Right lobe of liver (tissue), 6 donors: Measurements from ENCODE around the gene MAMLD1. TPM values are rescaled to one million over a fixed set of nuclear protein-coding genes. Genes with fewer than 3 reads are reported as not detected.

Source experiments
- ATAC-seq, 4 donors: fragments of 200-7000 bp; cut with Tn5 transposase; one replicate each; pipeline ENCODE4 v1.9.1; 2020; ENCODE audit warnings: mild to moderate bottlenecking in 4 of 4, moderate library complexity in 4 of 4
- DNase-seq, 3 donors: peaks; one replicate each; pipeline ENCODE4 v3.0.0-alpha.2; 2020
- H3K27ac ChIP-seq, 3 donors: fragments of 200-600 bp; one replicate each; pipeline ENCODE4 v1.8.0; 2022
- H3K27me3 ChIP-seq, 2 donors: fragments of 200-600 bp; one replicate each; pipeline ENCODE4 v1.8.0; 2022
- H3K36me3 ChIP-seq, 4 donors: fragments of 200-600 bp; sonication (generic) in 1 of 4; one replicate each; pipeline versions ENCODE4 v1.5.1 to v1.8.0; 2017 to 2022; ENCODE audit warnings: control low read depth in 1 of 4
- H3K4me1 ChIP-seq, 4 donors: fragments of 200-600 bp; sonication (generic) in 1 of 4; one replicate each; pipeline versions ENCODE4 v1.5.1 to v1.8.0; 2017 to 2022; ENCODE audit warnings: control low read depth in 1 of 4
- H3K4me3 ChIP-seq, 3 donors: fragments of 200-600 bp; one replicate each; pipeline ENCODE4 v1.8.0; 2022
- H3K9me3 ChIP-seq, 4 donors: fragments of 200-600 bp; sonication (generic) in 1 of 4; one replicate each; pipeline versions ENCODE4 v1.5.1 to v1.8.0; 2017 to 2022; ENCODE audit warnings: control low read depth in 1 of 4
- POLR2A ChIP-seq: fragments of 450-650 bp; IDR thresholded peaks from one replicate; pipeline ENCODE4 v1.6.1; 2017; ENCODE audit warnings: antibody characterized with exemption, mild to moderate bottlenecking
- WGBS: methylation state at CpG from one replicate; pipeline ENCODE4 v1.1.6; 2018; ENCODE audit warnings: low coverage, low lambda C conversion rate; ENCODE audit not compliant: insufficient coverage; ENCODE audit errors: missing lambda C conversion rate; 5-methylcytosine and 5-hydroxymethylcytosine counted together
- intact Hi-C, 2 donors: fragments of 100-400 bp; cut with DNase I; formaldehyde crosslinking; loops; one replicate each; pipeline versions ENCODE4 v1.11.2 to v1.14.1; 2022
- long read RNA-seq: library from polyadenylated mRNA; unstranded; transcript quantifications from one replicate; pipeline ENCODE4 v2.0.0, GENCODE V29; 2019
- total RNA-seq, 6 experiments: library from RNA; depleted of rRNA in 2 of 6; stranded (reverse); fragments of >200 nt in 2 of 6; fragmentation: NEBNext Ultra II Directional in 3 of 6; extraction: Animal tissue kit (Norgen Biotek cat#: 25700) in 3 of 6; gene quantifications; one replicate each; pipeline versions ENCODE4 v1.1.0 to v1.2.4, GENCODE V29; 2016 to 2023
- TF ChIP-seq, protein P1 (sequence below), 4 donors: fragments of 200-600 bp in 3 of 4; fragments of 450-650 bp in 1 of 4; IDR thresholded peaks; one replicate each; pipeline versions ENCODE4 v1.5.1 to v1.8.0; 2016 to 2022; ENCODE audit warnings: antibody characterized with exemption in 4 of 4, mild to moderate bottlenecking in 2 of 4
- donor health status: DM: no; HTN: yes; CAD: no.
- donor health status: DM: no; HTN: no; CAD: no.
- donor health status: DM: no; HTN: no; CAD: no.
- donor health status: DM: no; HTN: yes; CAD: no.
- donor health status: DM: no; HTN: yes; CAD: no.

Gene MAMLD1, protein sequence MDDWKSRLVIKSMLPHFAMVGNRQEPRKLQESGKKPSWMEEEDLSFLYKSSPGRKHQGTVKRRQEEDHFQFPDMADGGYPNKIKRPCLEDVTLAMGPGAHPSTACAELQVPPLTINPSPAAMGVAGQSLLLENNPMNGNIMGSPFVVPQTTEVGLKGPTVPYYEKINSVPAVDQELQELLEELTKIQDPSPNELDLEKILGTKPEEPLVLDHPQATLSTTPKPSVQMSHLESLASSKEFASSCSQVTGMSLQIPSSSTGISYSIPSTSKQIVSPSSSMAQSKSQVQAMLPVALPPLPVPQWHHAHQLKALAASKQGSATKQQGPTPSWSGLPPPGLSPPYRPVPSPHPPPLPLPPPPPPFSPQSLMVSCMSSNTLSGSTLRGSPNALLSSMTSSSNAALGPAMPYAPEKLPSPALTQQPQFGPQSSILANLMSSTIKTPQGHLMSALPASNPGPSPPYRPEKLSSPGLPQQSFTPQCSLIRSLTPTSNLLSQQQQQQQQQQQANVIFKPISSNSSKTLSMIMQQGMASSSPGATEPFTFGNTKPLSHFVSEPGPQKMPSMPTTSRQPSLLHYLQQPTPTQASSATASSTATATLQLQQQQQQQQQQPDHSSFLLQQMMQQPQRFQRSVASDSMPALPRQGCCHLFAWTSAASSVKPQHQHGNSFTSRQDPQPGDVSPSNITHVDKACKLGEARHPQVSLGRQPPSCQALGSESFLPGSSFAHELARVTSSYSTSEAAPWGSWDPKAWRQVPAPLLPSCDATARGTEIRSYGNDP
- 1 to 10 TPM in 5 of 6 experiments, under 1 TPM in 1; 0.99 to 4.7 (median 1.8) TPM for total RNA-seq
- long read RNA-seq, partial matches to known transcripts, result 0 of 1 reads
- long read RNA-seq, other reads (novel, unspliced or antisense), result 0 of 1 reads

DNA sequence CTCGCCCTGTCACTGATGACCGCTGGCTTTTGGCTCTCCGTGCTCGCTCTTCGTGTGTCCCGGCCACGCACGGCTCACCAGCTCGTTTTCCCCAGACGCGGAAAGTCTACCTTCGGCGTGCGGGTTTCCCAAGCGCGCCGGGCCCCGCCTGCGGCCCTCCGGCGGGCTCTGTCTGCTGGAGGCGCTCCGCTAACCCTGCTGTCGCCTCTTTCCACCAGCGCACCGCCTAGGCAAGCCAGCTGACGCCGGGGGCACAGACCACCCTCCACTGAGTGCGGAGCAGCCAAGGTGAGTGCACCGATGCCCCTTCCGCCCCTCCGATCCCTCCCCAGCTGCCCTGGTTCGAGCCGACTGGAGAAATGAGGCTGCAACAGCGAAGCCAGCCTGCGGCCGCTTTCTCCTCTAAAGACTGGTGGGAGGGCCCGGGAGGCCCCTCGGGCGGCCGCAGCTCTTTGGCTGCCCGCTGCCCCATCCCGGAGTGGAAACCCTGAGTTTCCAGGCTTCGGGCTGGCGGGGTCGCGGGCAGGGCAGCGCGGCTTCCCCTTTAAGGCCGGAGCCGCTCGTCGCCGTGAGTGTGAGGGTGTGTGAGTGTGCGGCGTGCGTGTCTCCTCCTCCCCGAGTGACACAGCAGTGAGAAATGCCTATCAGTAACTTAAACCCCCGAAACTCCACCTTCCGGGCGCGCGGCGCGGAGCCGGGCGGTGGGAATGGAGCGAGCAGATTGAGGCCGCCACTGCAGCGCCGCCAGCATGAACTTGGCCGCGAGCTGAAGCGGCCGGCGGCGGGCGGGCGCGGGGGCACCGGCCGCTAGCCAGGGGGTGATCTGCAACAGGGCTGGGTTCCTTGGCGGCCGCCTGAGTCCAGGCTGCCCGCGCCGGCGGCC, at the start of gene MAMLD1:
Gene MAMLD1, plus strand, starts transcription at position 719 of the 883 bp plus-strand sequence. CDS start 82,200 bp downstream, outside the sequence.
- intact Hi-C loops, result no loop called here
- no peaks in the 10 kb centered on the region for H3K36me3 ChIP-seq
- DNase-seq, result peak; percentile 80 to 86 (median 80)
- H3K27me3 ChIP-seq, result no peaks in the 10 kb centered on the region
- TF ChIP-seq, protein P1, sequence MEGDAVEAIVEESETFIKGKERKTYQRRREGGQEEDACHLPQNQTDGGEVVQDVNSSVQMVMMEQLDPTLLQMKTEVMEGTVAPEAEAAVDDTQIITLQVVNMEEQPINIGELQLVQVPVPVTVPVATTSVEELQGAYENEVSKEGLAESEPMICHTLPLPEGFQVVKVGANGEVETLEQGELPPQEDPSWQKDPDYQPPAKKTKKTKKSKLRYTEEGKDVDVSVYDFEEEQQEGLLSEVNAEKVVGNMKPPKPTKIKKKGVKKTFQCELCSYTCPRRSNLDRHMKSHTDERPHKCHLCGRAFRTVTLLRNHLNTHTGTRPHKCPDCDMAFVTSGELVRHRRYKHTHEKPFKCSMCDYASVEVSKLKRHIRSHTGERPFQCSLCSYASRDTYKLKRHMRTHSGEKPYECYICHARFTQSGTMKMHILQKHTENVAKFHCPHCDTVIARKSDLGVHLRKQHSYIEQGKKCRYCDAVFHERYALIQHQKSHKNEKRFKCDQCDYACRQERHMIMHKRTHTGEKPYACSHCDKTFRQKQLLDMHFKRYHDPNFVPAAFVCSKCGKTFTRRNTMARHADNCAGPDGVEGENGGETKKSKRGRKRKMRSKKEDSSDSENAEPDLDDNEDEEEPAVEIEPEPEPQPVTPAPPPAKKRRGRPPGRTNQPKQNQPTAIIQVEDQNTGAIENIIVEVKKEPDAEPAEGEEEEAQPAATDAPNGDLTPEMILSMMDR (IDR thresholded peaks at IDR 0.05), result peak in 1 of 4 donors; percentile 7
- peak; percentile 70 for TF ChIP-seq POLR2A
- peak within 1 kb of the TSS; percentile 41 to 65 (median 54) for H3K4me3 ChIP-seq
- no peaks in the 10 kb centered on the region for H3K9me3 ChIP-seq
- peaks cover 0 to 4% (median 0%) of the 10 kb centered on the region in 4 donors for H3K4me1 ChIP-seq
- WGBS, result 4% methylated on average over 8 of the region's 88 CpGs
- peak within 1 kb of the TSS; percentile 6 to 63 (median 62) for H3K27ac ChIP-seq
- peak; percentile 60 to 73 (median 68) for ATAC-seq

DNA sequence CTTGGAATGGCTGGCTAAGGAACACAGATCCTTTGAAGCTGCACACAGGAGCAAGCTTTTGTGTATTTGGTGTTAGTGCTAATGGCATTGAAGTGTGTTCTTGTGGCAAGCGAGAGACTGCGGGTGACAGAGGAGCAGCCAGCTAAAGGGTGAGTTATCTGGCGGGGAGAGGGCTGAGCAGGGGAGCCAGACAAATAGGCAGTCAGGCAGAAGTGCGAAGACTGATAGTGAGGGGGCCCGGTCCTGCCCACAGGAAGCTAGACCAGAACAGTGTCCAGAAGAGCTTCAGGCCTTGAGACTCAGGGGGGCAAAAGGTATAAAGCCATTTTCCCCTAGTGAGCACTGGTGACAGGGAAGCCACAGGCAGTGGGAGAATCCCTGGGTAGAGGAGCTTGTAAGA, 49.6 kb upstream of the MAMLD1 start:
- Histone ChIP-seq H3K36me3 (no peaks in the 10 kb centered on the region), H3K4me1 (no peaks in the 10 kb centered on the region), H3K27me3 (no peaks in the 10 kb centered on the region), H3K4me3 (no peak overlapping the region), H3K9me3 (no peaks in the 10 kb centered on the region), H3K27ac (no peak overlapping the region)
- intact Hi-C loops, result no loop called here
- WGBS, result 56% methylated on average over 3 of the region's 5 CpGs
- ATAC-seq, result no peak
- no peak for DNase-seq
- no peak for TF ChIP-seq POLR2A
- TF ChIP-seq, protein P1 (IDR thresholded peaks at IDR 0.05), result no peak

DNA sequence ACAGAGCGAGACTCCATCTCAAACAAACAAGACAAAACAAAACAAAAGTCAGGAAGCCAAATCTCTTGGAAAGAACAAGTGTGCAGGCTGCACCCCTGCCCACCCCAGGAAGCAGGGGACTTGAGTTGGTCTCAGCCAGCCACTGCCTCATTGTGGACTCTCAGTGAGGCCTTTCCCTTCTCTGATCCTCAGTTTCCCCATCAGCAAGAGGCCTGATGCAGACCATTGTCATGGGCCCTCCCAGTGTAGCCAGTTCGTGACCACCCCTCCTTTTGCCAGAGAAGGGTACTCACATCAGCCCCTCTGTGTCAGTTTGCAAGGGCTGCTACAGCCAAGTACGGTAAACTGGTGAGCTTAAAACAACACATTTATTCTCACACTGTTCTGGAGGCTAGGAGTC, 48.9 kb upstream of the MAMLD1 start:
- ATAC-seq, result no peak
- DNase-seq, result no peak
- TF ChIP-seq, protein P1 (IDR thresholded peaks at IDR 0.05), result no peak
- TF ChIP-seq POLR2A, result no peak
- Histone ChIP-seq H3K36me3 (no peaks in the 10 kb centered on the region), H3K27me3 (no peaks in the 10 kb centered on the region), H3K4me1 (no peaks in the 10 kb centered on the region), H3K4me3 (no peak overlapping the region), H3K9me3 (no peaks in the 10 kb centered on the region), H3K27ac (no peak overlapping the region)
- whole genome bisulfite sequencing, result 75% methylated on average over 2 of the region's 3 CpGs
- intact Hi-C loops, result no loop called here

DNA sequence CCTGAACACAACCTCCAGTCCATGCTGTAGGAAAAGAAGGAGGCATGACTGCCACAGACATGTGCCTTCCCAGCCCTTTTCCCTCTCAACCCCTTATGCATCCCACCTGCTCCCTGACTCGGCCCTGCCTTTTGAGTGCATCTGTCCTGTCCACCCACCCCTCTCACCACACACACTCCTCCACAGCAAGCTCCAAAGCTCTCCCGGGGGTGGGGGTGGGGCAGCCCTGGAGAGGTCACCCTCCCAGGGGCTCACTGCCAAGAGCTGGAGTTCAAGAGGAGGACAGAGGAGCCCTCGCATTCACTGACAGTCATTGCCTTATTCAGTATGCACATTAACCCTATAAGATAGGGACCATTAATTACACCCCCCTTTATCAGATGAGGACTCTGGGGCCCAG, 46.6 kb upstream of the MAMLD1 start:
- H3K4me3 ChIP-seq, result no peak overlapping the region
- H3K36me3 ChIP-seq, result no peaks in the 10 kb centered on the region
- 39% methylated on average over 3 of the region's 3 CpGs for WGBS
- TF ChIP-seq, protein P1 (IDR thresholded peaks at IDR 0.05), result no peak
- TF ChIP-seq POLR2A, result no peak
- ATAC-seq, result peak; percentile 25 to 67 (median 40)
- no peaks in the 10 kb centered on the region for H3K27me3 ChIP-seq
- no peaks in the 10 kb centered on the region for H3K9me3 ChIP-seq
- intact Hi-C loops, result no loop called here
- H3K4me1 ChIP-seq, result no peaks in the 10 kb centered on the region
- peak in 1 of 3 donors; percentile 51 for DNase-seq
- H3K27ac ChIP-seq, result no peak overlapping the region
